OCI-LY7 (cell line): ENCODE data around the gene DUOXA1. TPM values are rescaled to one million over a fixed set of nuclear protein-coding genes. Genes with fewer than 3 reads are reported as not detected.

ENCODE experiments used
- BruUV-seq: library from RNA; stranded (reverse); fragments of 400-500 nt; replicated peaks from 2 replicates; lab custom pipeline; 2021; lab: Mats Ljungman, UMichigan
- CTCF ChIA-PET: fragments of 300-600 bp; sonication (Branson Sonifier 250); formaldehyde crosslinking; loops from one replicate; lab custom pipeline; 2022; ENCODE audit warnings: antibody characterized with exemption; ENCODE audit not compliant: unreplicated experiment; lab: Charles Lee
- POLR2A ChIA-PET: fragments of 300-600 bp; sonication (Branson Sonifier 250); formaldehyde crosslinking; loops from one replicate; lab custom pipeline; 2022; ENCODE audit warnings: antibody characterized with exemption; lab: Charles Lee
- DNase-seq: peaks from one replicate; pipeline ENCODE4 v3.0.0-alpha.2; 2015; ENCODE audit warnings: low spot score
- H2AFZ ChIP-seq: fragments of 200-600 bp; sonication (generic), shearing (Covaris generic); 2 replicates; pipeline ENCODE4 v1.6.1; 2014; ENCODE audit warnings: mild to moderate bottlenecking, antibody characterized with exemption, low read length, moderate library complexity
- H3K27ac ChIP-seq: fragments of 200-600 bp; sonication (generic); 2 replicates; pipeline ENCODE4 v1.5.1; 2014; ENCODE audit warnings: mixed run types, low read depth, mild to moderate bottlenecking, moderate library complexity, low read length, inconsistent platforms; ENCODE audit not compliant: poor library complexity, severe bottlenecking
- H3K36me3 ChIP-seq: fragments of 200-600 bp; sonication (generic); 2 replicates; pipeline ENCODE4 v1.6.1; 2014; ENCODE audit warnings: mild to moderate bottlenecking, antibody characterized with exemption, low read length, moderate library complexity, mixed read lengths; ENCODE audit not compliant: insufficient read depth
- H3K4me1 ChIP-seq: fragments of 200-600 bp; sonication (generic); 2 replicates; pipeline ENCODE4 v1.5.1; 2014; ENCODE audit warnings: mild to moderate bottlenecking, low read length; ENCODE audit not compliant: insufficient read depth, poor library complexity, severe bottlenecking
- H3K4me2 ChIP-seq: fragments of 200-600 bp; sonication (generic); 2 replicates; pipeline ENCODE4 v1.6.1; 2014; ENCODE audit warnings: mild to moderate bottlenecking, low read length
- H3K4me3 ChIP-seq: fragments of 200-600 bp; sonication (generic); 2 replicates; pipeline ENCODE4 v1.5.1; 2014; ENCODE audit warnings: mild to moderate bottlenecking, low read depth, low read length; ENCODE audit not compliant: poor library complexity, severe bottlenecking
- H3K79me2 ChIP-seq: fragments of 200-600 bp; sonication (generic); 2 replicates; pipeline ENCODE4 v1.6.1; 2016; ENCODE audit warnings: low read depth, mild to moderate bottlenecking, low read length, moderate library complexity, mixed read lengths; ENCODE audit not compliant: insufficient read depth
- H3K9me2 ChIP-seq: fragments of 200-600 bp; sonication (generic); 2 replicates; pipeline ENCODE4 v1.6.1; 2016; ENCODE audit warnings: mild to moderate bottlenecking, low read length, mixed read lengths; ENCODE audit not compliant: insufficient read depth
- H3K9me3 ChIP-seq: fragments of 200-600 bp; sonication (generic); 2 replicates; pipeline ENCODE4 v1.6.1; 2014; ENCODE audit warnings: mild to moderate bottlenecking, mixed run types, low read length, mixed read lengths
- H4K20me1 ChIP-seq: fragments of 200-600 bp; sonication (generic); 2 replicates; pipeline ENCODE4 v1.6.1; 2014; ENCODE audit warnings: mild to moderate bottlenecking, antibody characterized with exemption, low read length, moderate library complexity, mixed read lengths; ENCODE audit not compliant: insufficient read depth
- CTCF ChIP-seq: fragments of 200-600 bp; sonication (generic); conservative IDR thresholded peaks from 2 replicates; pipeline ENCODE4 v1.5.1; 2014; ENCODE audit warnings: mild to moderate bottlenecking, antibody characterized with exemption, low read length, moderate library complexity, mixed read lengths
- EZH2phosphoT487 ChIP-seq: fragments of 200-600 bp; sonication (generic); IDR thresholded peaks from 2 replicates; pipeline ENCODE4 v1.6.1; 2018; ENCODE audit warnings: low read depth, borderline replicate concordance, mild to moderate bottlenecking, mixed run types, antibody characterized with exemption, low read length, moderate library complexity, mixed read lengths
- intact Hi-C: fragments of 100-400 bp; cut with micrococcal nuclease; formaldehyde crosslinking; loops from one replicate; pipeline ENCODE4 v1.10.0; 2022; ENCODE audit not compliant: unreplicated experiment
- total RNA-seq, 2 experiments: library from RNA; depleted of rRNA in 1 of 2; stranded (reverse); fragments of >200 nt in 1 of 2; shearing (Covaris generic) in 1 of 2; gene quantifications; 2 replicates each; pipeline ENCODE4 v1.2.3, GENCODE V29; 2014 to 2022

The DUOXA1 gene
- total RNA-seq, 2 experiments from 2014 or later, result not detected

GRCh38 chr15:45157974-45158373, 28.3 kb upstream of the DUOXA1 start:
- no peaks in the 10 kb centered on the region for H3K9me2 ChIP-seq
- no peaks in the 10 kb centered on the region for H3K36me3 ChIP-seq
- no peak overlapping the region for H3K27ac ChIP-seq
- H3K4me1 ChIP-seq, result no peaks in the 10 kb centered on the region
- no peak for TF ChIP-seq CTCF
- TF ChIP-seq EZH2phosphoT487, result no peak
- ChIA-PET POLR2A (interaction anchor here (1.2 kb wide), 1 partner anchor 8 kb away, joined by 4 read pairs; no protein-coding TSS in a partner anchor), CTCF (no interaction called here)
- H3K4me3 ChIP-seq, result no peak overlapping the region
- no TSS peak for BruUV-seq
- no peak overlapping the region for H2AFZ ChIP-seq
- no peak for DNase-seq
- no peaks in the 10 kb centered on the region for H4K20me1 ChIP-seq
- intact Hi-C loops, result no loop called here
- no peak overlapping the region for H3K4me2 ChIP-seq
- H3K9me3 ChIP-seq, result no peaks in the 10 kb centered on the region
- H3K79me2 ChIP-seq, result no peaks in the 10 kb centered on the region

- H2AFZ ChIP-seq, result no peak overlapping the region
- TF ChIP-seq CTCF, result no peak
- no peak for TF ChIP-seq EZH2phosphoT487
- no peak for DNase-seq
These were observed 27.2 kb upstream of the DUOXA1 start for GRCh38 chr15:45156744-45157455.

GRCh38 chr15:45155739-45156138, 26.1 kb upstream of the DUOXA1 start:
- ChIA-PET CTCF (interaction anchor here (1.1 kb wide), 1 partner anchor 9 kb away, joined by 4 read pairs; no protein-coding TSS in a partner anchor), POLR2A (no interaction called here)
- H3K79me2 ChIP-seq, result no peaks in the 10 kb centered on the region
- TF ChIP-seq EZH2phosphoT487, result no peak
- no peak for TF ChIP-seq CTCF
- intact Hi-C loops, result no loop called here
- H3K9me3 ChIP-seq, result no peaks in the 10 kb centered on the region
- no peaks in the 10 kb centered on the region for H3K4me1 ChIP-seq
- H3K27ac ChIP-seq, result no peak overlapping the region
- no peak for DNase-seq
- no TSS peak for BruUV-seq
- H2AFZ ChIP-seq, result no peak overlapping the region
- no peaks in the 10 kb centered on the region for H3K9me2 ChIP-seq
- no peaks in the 10 kb centered on the region for H4K20me1 ChIP-seq
- no peak overlapping the region for H3K4me3 ChIP-seq
- no peak overlapping the region for H3K4me2 ChIP-seq
- no peaks in the 10 kb centered on the region for H3K36me3 ChIP-seq

More at GRCh38 chr15:45156744-45157455, 27.2 kb upstream of the DUOXA1 start:
- H3K27ac ChIP-seq, result no peak overlapping the region
- ChIA-PET CTCF (interaction anchor here (0.6 kb wide), 1 partner anchor 8 kb away, joined by 3 read pairs; no protein-coding TSS in a partner anchor), POLR2A (no interaction called here)
- no peaks in the 10 kb centered on the region for H3K9me2 ChIP-seq
- H3K4me2 ChIP-seq, result no peak overlapping the region
- H3K4me1 ChIP-seq, result no peaks in the 10 kb centered on the region
- intact Hi-C loops, result no loop called here
- H3K4me3 ChIP-seq, result no peak overlapping the region
- no peaks in the 10 kb centered on the region for H3K36me3 ChIP-seq
- no peaks in the 10 kb centered on the region for H3K9me3 ChIP-seq
- BruUV-seq, result no TSS peak
- no peaks in the 10 kb centered on the region for H3K79me2 ChIP-seq
- H4K20me1 ChIP-seq, result no peaks in the 10 kb centered on the region
